ENCODE measurements around the gene CREG2. TPM values are rescaled to one million over a fixed set of nuclear protein-coding genes. Genes with fewer than 3 reads are reported as not detected.

Gene CREG2
- total RNA-seq, 1 donor from 2014 or later = not detected

DNA sequence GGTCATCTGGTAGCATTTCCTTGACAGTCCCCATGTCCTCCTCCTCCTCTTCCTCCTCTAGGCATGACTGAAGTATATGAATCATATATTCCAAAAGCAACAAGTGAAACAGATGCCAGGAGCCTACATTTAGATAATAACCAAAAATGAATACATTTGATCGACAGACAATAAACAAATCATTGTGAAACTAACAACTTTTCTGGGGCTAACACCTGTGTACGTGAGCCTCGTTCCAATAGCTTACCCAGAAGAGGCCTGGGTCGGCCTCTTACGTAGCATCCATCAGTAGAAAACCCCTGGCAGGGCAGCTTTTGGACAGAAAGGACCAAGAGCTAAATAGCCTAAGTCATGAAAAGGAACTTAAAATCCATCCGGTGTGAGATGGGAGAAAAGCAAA is 15.3 kb upstream of the CREG2 start:
- Mint-ChIP-seq H3K4me1 (peaks cover 66% of the 10 kb centered on the region), H3K27ac (no peak overlapping the region), H3K36me3 (ENCODE audit: low read depth) (no peaks in the 10 kb centered on the region), H3K27me3 (peaks cover 2% of the 10 kb centered on the region), H3K9me3 (no peaks in the 10 kb centered on the region), H3K4me3 (no peak overlapping the region)
- ChIA-PET CTCF (interaction anchor here (1.4 to 1.7 kb wide), 2 partner anchors 15 to 17 kb away, joined by 3 to 5 read pairs; partner anchors contain the start of gene CREG2), POLR2A (no interaction called here)
- ATAC-seq (ENCODE audit: low read depth) (no peak), DNase-seq (no peak)
- TF ChIP-seq, protein P1, sequence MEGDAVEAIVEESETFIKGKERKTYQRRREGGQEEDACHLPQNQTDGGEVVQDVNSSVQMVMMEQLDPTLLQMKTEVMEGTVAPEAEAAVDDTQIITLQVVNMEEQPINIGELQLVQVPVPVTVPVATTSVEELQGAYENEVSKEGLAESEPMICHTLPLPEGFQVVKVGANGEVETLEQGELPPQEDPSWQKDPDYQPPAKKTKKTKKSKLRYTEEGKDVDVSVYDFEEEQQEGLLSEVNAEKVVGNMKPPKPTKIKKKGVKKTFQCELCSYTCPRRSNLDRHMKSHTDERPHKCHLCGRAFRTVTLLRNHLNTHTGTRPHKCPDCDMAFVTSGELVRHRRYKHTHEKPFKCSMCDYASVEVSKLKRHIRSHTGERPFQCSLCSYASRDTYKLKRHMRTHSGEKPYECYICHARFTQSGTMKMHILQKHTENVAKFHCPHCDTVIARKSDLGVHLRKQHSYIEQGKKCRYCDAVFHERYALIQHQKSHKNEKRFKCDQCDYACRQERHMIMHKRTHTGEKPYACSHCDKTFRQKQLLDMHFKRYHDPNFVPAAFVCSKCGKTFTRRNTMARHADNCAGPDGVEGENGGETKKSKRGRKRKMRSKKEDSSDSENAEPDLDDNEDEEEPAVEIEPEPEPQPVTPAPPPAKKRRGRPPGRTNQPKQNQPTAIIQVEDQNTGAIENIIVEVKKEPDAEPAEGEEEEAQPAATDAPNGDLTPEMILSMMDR (IDR thresholded peaks at IDR 0.05) = no peak
- intact Hi-C loops (cut with micrococcal nuclease) = loop anchor here (5.0 kb wide), 3 partner anchors 150 to 850 kb away; partner anchors contain the start of genes CNOT11 and MAP4K4

DNA sequence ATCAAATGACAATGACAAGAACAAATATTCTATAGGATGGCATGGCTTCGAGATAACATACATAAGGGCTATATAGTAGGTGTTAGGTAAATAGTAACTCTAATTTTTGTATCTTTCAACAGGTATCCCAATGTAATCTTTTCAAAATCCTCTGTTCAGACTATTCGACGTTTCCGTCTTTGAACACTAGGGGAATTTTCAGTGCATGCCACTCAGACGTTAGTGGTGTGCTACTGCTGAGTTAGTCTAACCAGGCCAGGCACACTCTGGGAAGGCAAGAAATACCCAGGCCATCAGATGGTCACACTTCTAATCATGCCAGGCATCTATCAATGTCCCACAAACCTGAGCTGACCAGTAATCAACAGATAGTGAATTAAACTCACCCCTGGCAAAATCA is 14.6 kb upstream of the CREG2 start:
- ChIA-PET POLR2A (no interaction called here), CTCF (interaction anchor here (1.4 to 1.7 kb wide), 2 partner anchors 15 to 16 kb away, joined by 3 to 5 read pairs; partner anchors contain the start of gene CREG2)
- Mint-ChIP-seq H3K9me3 (no peaks in the 10 kb centered on the region), H3K27me3 (no peaks in the 10 kb centered on the region), H3K27ac (peak overlapping the region; percentile 84), H3K4me3 (peak overlapping the region; percentile 12), H3K36me3 (ENCODE audit: low read depth) (no peaks in the 10 kb centered on the region), H3K4me1 (peaks cover 66% of the 10 kb centered on the region)
- intact Hi-C loops (cut with micrococcal nuclease) = loop anchor here (2.0 to 5.0 kb wide), 5 partner anchors 95 to 850 kb away; partner anchors contain the start of genes CNOT11 and MAP4K4
- ATAC-seq (ENCODE audit: low read depth) (no peak), DNase-seq (no peak)
- TF ChIP-seq, protein P1 (IDR thresholded peaks at IDR 0.05) = no peak

DNA sequence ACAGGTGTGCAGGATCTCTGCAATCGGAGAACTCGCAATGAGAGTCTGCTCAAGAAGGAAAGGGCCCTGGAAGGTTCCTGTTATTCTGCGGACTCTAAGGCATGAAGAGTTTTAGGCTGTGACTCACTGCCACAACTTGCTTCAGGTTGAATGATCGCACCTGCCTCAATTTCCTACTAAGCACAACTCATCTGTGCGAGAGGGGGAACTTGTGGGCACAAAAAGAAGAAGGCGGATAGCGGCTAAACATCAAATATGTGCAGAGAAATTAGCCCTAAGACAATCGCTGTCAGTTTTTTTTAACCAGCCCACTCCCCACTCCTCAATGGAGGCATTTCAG is 14.0 kb upstream of the CREG2 start:
- ChIA-PET POLR2A (interaction anchor here (2.0 to 2.3 kb wide), 2 partner anchors 14 to 93 kb away, joined by 6 to 15 read pairs; partner anchors contain the start of genes CREG2 and RNF149), CTCF (interaction anchor here (2.3 kb wide), 1 partner anchor 13 kb away, joined by 8 read pairs; the partner anchor contains the start of gene CREG2)
- ATAC-seq (ENCODE audit: low read depth) (peak; percentile 84), DNase-seq (no peak)
- TF ChIP-seq, protein P1 (IDR thresholded peaks at IDR 0.05) = no peak
- peaks cover under 1% of the 10 kb centered on the region for H3K27me3 Mint-ChIP-seq
- peak overlapping the region; percentile 56 for H3K4me3 Mint-ChIP-seq
- peaks cover 66% of the 10 kb centered on the region for H3K4me1 Mint-ChIP-seq
- peak overlapping the region; percentile 84 for H3K27ac Mint-ChIP-seq
- no peaks in the 10 kb centered on the region for H3K9me3 Mint-ChIP-seq
- H3K36me3 Mint-ChIP-seq (ENCODE audit: low read depth) = no peaks in the 10 kb centered on the region
- intact Hi-C loops (cut with micrococcal nuclease) = loop anchor here (2.0 to 5.0 kb wide), 5 partner anchors 94 to 851 kb away; partner anchors contain the start of genes CNOT11 and MAP4K4

DNA sequence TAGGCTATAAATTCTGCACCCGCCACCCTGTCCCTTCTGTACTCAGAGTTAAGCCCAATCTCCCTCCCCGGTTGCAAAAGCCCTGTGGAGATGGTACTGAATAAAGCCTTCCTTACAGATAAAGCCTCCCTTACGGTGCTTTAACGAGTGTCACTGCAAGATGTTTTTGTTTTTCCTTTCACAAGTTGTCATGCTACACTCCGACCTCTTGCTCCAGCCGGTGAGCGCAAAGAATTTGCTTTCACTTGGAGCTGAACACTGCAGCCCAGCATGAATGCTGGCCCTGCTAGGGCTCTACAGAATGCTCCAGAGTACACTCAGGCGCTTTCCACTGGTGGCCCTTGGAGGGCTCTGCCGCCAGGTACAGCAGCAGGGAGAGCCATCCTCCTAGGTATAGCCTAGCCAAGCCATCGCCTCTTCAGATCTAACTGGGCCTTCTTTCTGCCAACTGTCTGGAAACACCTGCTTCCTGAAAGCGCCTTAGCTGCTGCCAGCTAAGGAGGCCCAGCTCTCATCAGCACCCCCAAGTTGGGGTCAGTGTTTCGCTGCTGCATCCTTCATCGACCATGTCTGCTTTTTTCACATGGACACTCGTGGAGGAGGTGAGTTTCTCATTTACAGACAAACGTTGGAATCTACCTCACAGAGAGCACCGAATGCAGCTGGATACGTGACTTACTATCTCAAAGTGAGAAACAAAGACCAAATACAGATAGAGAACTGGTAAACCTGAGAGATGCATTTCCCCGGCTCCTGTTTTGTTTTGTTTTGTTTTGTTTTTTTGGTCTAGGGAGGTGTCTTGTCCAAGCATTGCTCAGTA is 13.4 kb upstream of the CREG2 start:
- POLR2A ChIA-PET = interaction anchor here (0.6 to 2.3 kb wide), 4 partner anchors 13 to 319 kb away, joined by 4 to 15 read pairs (median 6); partner anchors contain the start of genes CREG2 and RNF149
- ATAC-seq (ENCODE audit: low read depth) (peak; percentile 41), DNase-seq (peak; percentile 31)
- intact Hi-C loops (cut with micrococcal nuclease) = loop anchor here (2.0 to 5.0 kb wide), 5 partner anchors 94 to 852 kb away; partner anchors contain the start of genes CNOT11 and MAP4K4
- TF ChIP-seq, protein P1 (IDR thresholded peaks at IDR 0.05) = no peak
- Mint-ChIP-seq H3K27me3 (peaks cover 5% of the 10 kb centered on the region), H3K27ac (peak overlapping the region; percentile 84), H3K9me3 (peaks cover 3% of the 10 kb centered on the region), H3K4me3 (peak overlapping the region; percentile 56), H3K4me1 (peaks cover 65% of the 10 kb centered on the region), H3K36me3 (ENCODE audit: low read depth) (no peaks in the 10 kb centered on the region)
- CTCF ChIA-PET = interaction anchor here (0.7 to 2.3 kb wide), 3 partner anchors 13 to 52 kb away, joined by 3 to 8 read pairs (median 3); partner anchors contain the start of gene CREG2
